Measurements from ENCODE around the gene ATL2.

- TF ChIP-seq POLR2AphosphoS5 (IDR thresholded peaks at IDR 0.05; ENCODE audit: borderline replicate concordance, low read depth, low read length) = no peak
- no peak for TF ChIP-seq EZH2 (IDR thresholded peaks at IDR 0.05)
- no peak for TF ChIP-seq FOXP2 (optimal IDR thresholded peaks at IDR 0.05; ENCODE audit: control extremely low read depth, extremely low read length, insufficient read depth)
Observed at GRCh38 chr2:38266382-38267061, 110.6 kb downstream of the ATL2 start.
